Stimulated activated CD4-positive, alpha-beta T cell treated with anti-CD3 and anti-CD28 coated beads, Interleukin-1b, Interleukin-23, amount 100 ng/mL, for 4 hours (primary cell): ENCODE results near the gene CCDC6.
"Not testable (repeated sequence)": the region's sequence is repeated elsewhere in the genome, so short reads cannot be mapped to it uniquely, and the experiment has no call there.

Source experiments
- DNase-seq, 2 donors: peaks; one replicate each; pipeline ENCODE4 v3.0.0-alpha.2; 2020; ENCODE audit warnings: low read depth in 2 of 2

CCDC6 gene

DNA sequence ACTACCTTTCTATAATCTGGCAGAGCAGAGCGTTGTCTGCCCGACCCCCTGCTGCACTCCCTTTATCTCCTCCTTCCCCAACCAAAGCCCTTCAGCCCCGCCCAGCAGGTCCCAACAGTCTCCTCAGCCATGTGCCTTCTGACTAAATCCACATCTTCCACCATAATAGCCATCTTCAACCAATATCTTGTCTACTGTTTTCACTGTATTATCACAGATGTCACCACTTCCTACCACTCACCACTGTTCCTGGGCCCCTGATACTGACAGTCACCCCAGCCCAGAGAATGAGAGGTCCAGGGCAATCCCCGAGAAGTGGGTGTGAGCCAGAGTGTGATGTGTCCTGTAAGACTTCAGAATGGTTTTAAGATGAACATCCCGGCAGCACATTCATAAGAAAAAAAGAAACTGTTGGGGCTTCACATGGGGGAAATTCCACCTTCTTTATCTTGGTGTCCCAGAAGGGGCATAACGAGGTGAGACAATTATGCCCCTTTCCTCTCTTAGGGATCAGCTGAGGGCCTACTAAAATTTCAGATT is 25.3 kb downstream of the CCDC6 start:
- DNase-seq = peak; percentile 18 to 38

DNA sequence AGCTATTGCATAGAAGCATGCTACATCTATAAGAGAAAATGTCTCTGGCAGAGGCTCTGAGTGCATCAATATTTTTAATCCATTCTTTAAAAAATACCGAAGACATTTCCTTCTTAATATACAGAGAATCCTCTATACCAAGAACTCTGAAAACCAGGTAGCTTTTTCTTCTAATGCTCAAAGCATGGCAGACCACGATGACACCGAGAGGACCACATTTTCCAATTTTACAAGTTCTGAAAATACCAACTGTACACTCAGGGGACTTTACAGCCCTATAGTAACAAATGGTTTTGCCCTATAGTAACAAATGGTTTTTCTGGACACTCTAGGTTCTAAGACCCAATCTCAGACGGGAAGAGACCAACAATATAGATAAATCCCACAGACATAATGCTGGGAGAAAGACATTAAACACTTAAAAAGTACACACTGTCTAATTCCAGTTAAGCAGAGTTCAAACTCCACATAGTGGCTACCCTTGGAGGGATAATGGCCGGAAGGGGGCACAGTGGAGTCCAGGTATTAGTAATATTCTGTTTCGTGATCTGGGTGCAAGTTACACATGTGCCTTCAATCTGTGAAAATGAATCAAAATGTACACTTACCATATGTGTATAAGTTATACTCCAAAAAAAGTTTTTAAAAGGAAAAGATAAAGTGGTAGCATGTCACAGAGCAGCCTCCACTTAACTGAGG is 26.2 kb downstream of the CCDC6 start:
- no peak for DNase-seq

DNA sequence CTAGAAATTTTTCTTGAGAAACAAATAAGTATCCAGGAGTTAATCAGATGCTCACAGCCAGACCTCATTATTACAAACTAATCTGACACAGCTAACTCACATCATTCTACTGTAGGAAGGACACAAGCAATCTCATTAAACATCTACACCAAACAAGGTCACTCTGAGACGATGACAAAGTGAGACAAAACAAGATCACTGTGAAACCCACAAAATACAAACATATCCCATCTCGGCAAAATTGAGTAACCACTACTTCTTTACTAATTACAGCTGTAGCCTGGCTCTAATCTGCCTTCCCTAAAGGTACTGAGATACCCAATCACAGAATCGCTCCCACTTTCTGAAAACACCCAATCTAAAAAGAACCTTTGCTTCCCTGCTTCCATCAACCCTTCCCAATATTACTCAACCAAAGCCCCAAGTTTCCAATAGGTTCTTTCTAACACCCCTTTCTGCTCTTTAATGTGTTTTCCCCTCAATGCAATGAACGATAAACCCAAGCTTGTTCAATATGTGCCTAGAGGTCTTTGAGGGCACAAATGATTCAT is 26.9 kb downstream of the CCDC6 start:
- DNase-seq = no peak

DNA sequence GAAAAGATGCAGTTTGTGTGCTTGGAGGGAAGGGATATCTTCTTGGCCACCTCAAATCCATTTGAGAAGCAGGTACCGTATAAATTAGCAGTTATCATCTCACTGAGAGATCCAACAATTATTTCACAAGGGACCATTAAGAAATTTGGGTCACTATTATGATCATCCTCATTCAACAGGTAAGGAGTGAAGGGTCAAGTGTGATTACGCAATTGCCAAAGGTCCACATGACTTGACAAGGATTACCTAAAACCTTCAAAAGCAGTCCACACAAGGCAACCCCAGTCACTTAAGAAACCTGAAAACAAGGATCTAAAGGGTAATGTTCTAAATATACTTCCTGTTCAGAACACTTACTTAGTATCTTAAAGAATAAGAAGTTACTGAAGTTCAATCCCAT is 27.4 kb downstream of the CCDC6 start:
- DNase-seq = no peak

DNA sequence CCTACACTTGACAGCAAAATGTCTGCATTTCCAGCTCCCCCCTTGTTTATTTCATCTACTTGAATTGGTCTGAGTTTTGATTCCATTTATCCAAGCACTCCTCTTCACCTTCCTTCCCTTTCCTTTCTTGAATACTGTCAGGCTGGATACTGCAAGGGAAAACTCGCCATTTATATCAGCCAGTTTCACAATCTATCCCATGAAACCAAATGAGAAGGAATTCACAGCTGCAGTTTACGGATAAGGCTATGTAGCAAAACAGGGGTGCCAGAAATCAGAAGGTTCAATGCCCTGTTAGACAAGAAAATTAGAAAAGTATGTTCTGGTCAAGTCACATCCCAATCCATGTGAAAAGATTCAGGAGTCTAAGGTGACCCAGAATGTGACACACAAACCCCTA is 28.1 kb downstream of the CCDC6 start:
- DNase-seq = no peak

DNA sequence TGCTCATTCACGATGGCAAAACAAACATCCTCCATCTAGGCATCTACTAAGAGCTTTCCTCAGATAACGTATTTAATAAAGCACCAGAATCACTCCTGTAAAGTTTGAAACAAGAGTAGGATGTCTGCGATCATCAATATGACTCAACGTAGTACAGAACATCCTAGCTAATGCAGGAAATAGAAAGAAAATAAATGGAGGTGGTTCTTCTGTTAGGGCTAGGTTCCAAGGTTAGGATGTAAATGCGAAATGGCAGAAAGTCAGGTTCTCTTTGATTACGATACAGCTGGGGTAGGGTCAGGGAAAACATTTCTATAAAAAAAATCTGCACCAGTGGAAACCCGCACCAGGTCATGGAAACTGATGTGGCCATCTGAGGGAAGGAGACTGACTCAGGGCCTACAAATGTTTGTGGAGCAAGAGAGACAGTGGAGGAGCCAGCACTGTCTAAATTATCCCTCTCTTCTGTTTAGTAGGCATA is 29.1 kb downstream of the CCDC6 start:
- DNase-seq = no peak

DNA sequence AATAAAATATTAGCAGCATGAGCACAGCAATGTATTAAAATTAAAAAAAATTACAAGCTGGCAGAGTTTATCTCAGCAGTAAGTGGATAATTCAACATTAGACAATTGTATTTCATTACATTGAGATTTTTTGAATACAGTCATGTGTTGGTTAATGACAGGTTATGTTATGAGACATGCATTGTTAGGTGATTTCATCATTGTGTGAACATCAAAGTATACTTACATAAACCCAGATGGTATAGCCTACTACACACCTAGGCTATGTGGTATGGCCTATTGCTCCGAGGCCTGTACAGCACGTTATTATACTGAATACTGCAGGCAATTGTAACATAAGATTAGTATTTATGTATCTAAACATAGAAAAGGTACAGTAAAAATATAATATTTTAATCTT is 29.7 kb downstream of the CCDC6 start:
- no peak for DNase-seq

DNA sequence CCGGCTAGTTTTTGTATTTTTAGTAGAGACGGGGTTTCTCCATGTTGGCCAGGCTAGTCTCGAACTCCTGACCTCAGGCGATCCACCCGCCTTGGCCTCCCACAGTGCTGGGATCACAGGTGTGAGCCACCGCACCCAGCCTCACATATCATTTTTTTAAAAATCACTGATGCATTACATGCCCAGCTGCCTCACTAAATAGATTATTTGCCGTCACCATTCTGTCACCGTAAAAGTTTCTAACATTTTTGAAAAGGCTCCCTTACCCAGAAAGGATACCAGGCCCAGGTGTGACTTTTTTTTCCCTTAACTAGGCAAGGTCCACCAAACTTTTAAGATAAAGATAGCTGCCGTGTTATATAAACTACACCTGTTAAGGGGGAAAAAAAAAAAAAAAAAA is 30.1 kb downstream of the CCDC6 start:
- not testable (repeated sequence) for DNase-seq

DNA sequence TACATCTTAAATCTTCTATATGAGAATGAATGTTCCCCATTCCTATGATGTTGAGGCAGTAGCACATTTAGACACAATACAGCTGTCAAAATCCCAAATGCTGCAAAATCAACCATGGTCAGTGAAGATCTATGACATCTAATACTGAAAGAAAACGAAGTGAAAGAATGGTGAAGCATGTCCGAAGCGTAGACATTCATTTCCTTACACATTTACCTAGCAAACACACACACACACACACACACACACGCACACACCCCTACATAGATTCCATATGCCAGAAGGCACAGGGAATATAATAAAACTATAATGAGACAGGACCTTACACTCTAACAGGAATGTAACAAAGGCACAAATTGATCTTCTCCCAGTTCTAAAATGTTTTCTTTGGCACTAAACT is 32.5 kb downstream of the CCDC6 start:
- DNase-seq = no peak

DNA sequence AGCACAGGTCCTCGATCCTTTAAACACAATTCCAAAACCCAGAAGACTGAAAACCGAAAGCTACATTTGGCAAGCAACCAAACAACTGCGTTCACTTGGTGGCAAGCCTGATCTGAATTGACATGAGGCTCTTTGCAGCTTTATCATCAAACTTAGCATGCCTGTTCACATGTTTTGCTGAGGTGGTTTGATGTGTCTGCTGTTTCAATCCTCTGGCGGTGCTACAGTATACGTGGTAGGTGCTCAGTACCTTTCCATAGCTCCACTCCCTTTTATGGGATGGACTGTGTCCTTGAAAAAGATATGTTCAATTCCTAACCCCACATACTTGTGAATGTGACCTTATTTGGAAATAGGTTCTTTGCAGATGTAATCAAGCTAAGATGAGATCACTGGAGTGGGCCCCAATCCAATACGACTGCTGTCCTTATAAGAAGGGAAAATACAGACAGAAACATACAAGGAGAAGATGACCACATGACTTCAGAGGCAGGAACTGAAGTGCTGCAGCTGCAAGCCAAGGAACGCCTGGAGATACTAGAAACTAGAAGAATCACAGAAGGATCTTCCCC is 33.4 kb downstream of the CCDC6 start:
- no peak for DNase-seq

DNA sequence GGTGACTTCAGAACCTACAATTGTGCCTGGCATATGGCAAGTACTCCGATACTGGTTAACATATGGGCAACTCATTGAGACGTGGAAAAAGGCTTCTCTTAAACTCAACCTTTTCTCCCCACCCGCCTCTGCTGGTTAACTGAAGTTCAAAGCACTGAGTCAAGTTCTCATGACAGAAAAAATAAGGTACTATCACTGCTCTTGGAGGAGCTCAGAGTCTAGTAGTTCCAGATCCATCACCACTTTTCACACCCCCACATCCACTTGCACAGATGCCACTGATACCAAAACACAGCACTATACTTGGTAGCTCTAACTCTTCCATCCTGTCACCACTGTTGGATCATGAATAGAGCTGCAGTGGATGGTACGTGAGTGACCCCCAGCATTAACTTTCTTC is 36.2 kb downstream of the CCDC6 start:
- DNase-seq = no peak

DNA sequence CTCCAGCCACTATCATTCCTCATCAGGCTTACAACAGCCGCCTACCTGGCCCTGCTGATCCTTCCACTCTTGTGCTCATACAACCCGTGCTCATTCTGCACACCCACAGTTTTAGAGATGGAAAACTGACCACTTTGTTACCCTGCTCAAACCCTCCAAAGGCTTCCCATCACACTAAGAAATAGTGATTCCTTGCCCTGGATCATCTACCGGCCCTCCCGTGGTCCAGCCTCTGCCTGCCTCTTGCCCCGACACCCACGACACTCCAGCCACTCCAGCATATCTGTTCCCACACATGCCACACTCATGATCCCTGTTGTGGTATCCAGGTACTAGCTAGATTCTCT is 36.8 kb downstream of the CCDC6 start:
- DNase-seq = no peak

DNA sequence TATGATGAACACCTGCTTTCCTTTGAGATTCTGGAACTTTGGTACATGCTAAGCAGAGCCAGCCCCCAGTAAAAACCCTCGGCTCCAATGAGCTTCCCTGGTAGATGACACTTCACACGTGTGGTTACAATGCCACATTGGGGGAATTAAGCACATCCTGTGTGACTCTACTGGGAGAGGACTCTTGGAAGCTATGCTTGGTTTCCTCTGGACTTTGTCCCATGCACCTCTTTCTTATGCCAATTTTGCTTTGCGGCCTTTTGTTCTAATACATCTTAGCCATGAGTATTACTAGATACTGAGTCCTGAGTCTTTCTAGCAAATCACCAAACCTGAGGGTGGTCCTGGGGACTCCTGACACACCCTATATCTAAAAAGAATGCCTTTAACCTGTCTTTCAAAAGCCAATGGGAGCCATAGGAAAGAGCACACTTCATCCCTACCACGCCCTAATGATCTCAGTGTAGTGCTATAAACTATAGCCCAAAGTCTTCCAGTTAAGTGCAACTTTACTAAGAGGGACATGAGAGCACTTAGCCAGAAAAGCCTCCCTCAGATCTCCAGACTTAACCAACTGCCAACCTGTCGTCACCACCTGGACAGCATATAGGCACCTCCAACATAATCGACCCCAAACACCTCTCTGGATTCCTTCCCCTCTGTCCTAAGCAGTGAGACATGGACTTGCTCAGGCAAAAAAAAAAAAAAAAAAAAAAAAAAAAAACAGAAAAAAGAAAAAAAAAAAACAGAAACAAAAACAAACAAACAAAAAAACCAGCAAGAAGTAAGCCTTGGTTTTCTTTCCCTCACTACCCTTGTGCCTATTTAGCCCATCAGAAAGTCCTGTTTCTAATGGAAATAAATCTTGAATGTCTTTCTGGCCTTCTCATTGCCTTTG is 37.4 kb downstream of the CCDC6 start:
- no peak for DNase-seq

DNA sequence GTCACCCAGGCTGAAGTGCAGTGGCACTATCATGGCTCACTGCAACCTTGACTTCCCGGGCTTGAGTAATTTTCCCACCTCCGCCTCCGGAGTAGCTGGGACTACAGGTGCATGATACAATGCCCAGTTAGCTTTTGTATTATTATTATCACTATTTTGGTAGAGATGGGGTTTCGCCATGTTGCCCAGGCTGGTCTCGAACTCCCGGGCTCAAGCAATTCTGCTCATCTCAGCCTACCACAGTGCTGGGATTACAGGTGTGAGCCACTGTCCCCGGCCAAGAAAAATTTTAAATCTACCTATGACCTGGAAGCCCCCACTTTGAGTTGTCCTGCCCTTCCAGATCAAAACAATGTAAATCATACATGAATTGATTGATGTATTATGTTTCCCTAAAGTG is 38.8 kb downstream of the CCDC6 start:
- DNase-seq = no peak

DNA sequence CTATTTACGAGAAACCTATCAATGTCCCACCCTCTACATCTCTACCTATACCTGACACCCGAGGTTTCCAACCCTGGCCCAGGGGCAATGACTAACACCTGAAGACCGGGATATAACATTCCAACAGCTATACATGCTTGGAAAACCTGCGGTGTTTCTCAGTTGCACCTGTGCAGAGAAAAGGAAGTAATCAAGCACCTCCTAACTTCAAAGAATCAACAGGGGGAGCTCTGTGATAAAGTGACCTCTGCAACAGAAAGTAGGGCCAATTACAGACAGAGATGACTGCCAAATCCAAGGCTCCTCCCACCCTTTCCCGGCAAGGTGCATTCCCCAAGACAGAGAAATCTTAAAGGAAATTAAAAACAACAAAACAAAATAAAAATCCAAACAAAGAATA is 41.3 kb downstream of the CCDC6 start:
- no peak for DNase-seq

DNA sequence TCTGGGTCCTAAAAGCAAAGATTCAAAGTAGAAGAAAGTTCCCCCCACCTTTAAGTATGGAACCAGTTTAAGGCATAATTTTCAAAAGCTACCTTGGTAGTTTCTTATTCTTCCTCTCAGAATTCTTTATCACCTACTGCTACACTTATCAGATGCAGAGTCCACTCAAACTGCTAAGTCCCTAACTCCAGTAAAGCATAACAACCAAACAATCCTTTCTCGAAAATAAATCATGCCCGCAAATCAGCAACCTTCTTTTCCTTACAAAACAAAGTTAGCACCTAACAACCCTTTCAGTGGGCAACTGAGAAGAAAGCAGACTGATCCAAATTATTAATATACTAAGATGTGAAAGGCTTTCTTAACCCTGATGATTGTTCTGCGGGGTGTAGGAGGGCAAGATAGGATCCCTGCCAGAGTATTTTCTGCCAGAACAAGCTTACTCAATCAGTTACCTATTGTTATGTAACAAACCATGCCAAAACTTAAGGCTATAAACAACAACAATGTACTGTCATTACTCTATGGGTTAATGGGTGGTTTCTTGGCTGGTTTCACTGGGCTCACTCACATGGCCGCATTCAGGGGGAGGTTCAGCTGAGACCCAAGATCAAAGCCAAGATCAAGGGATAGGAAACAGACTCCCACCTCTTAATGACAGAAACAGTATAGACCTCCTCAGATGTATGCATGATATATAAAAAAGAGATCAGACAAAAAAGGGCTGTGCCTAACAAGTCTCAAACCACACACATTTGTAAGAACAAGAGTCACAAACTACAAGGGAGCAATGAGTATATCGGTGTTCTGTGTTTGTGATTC is 42.0 kb downstream of the CCDC6 start:
- no peak for DNase-seq

DNA sequence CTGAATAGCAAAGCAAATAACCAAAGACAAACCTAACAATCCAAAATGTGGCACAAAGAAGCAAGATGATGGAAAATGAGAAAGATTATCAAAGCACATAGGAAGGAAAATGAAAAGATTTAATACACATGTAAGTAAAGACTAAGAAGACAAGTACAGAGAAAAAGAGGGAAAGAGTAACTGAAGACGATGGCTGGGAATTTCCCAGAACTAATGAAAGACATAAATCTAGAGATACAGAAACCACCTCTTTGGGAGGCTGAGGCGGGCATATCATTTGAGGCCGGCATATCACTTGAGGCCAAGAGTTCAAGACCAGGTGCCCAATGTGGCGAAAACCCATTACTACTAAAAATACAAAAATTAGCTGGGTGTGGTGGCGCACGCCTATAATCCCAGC is 46.8 kb downstream of the CCDC6 start:
- DNase-seq = no peak

DNA sequence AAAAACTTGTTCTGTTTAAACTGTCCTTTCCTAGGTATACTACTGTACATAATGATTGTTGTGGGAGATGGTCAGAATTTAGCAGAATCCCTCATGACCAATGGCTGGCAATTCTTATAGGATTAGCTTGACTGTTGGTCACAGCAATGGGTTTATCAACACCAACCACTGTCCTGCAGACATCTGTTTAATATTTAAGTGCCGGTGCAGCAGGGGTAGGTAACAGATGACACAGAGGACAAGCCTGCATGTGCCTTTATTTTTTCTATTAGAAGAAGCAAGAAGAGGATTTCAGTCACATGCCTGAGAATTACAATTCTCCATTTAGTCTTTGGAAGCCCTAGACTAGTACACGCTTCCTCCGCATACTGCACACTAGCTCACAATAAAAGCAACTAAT is 48.4 kb downstream of the CCDC6 start:
- no peak for DNase-seq

DNA sequence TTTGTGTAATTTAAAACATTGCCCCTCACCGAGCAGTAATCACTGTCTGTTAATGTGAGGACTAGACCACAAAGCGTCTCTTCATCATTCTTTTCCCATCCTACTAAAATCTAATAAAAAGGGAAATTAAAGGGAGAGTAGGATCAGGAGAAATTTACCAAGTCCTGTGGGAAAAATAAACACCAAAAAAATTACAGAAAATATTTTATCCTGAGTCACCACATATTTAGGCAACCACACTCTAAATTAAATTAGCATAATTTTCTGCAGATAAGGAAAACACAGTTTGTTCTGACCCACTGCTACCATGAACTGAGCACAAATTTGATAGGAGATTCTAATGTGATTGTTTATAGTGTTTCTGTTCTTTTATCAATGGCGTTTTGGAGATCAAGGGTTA is 49.3 kb downstream of the CCDC6 start:
- no peak for DNase-seq

DNA sequence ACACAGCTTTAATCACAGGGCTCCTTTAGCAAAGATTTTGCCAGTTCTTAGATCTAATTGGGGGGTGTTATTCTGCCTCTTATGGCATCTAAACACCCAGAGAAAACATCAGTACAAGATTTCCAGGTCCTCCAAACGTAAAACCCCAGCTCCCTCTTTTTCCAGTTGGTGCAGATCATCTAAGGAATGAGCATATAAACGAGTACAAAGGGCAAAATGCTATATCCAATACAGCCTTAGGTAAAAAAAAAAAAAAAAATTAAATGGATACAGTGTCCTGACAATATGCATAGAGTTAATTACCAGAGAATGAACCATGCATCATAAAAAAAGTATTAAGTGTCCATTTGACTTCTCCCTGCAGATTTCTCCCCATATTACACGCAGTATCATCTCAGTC is 50.3 kb downstream of the CCDC6 start:
- DNase-seq = no peak

DNA sequence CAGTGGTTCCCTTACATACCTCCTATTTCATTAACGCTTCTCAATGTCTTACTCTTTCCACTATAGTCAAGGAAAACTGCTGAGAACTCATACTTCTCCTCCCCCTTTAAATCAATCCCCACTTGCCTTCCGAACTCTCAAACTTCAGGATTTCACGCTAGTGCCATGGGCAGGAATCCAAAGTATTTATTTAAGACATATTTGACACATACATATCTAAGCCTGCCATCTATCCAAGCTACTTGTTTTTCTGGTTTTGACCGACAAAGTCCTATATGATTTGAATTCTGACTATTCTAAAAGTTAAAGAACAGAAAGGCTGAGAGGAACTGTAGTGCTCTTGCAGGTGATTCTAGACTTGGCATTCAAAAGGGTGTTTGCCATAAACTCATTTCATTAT is 51.8 kb downstream of the CCDC6 start:
- DNase-seq = no peak

DNA sequence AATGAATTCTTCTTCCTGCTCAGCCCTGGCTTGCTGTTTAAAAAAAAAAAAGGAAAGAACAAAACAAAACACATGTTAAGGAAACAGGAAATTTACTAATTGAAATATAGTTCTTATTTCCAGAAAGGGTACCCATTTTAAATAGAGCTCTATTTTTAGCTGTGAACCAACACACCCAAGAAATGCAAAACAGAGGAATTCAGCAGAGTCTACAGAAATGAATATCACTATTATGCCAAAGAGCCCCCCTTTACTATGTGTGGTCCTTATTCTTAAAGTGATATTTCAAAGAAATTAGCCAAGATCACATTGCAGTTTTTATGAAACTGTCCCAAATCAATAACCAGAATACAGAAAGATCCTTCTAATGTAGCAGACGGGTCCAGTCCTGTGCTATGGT is 53.7 kb downstream of the CCDC6 start:
- no peak for DNase-seq
